Activated CD4-positive, alpha-beta T cell treated with anti-CD3 and anti-CD28 coated beads for 1 hour (primary cell): ENCODE data around the gene RARG.

Source experiments
- DNase-seq: peaks from one replicate; pipeline ENCODE4 v3.0.0-alpha.2; 2020

The RARG gene

GRCh38 chr12:53231921-53232645, at the start of gene RARG:
Gene RARG (minus strand): TSS chr12:53232209. CDS start chr12:53227545, 4,664 bp downstream.
- DNase-seq, result peak; percentile 47

DNA sequence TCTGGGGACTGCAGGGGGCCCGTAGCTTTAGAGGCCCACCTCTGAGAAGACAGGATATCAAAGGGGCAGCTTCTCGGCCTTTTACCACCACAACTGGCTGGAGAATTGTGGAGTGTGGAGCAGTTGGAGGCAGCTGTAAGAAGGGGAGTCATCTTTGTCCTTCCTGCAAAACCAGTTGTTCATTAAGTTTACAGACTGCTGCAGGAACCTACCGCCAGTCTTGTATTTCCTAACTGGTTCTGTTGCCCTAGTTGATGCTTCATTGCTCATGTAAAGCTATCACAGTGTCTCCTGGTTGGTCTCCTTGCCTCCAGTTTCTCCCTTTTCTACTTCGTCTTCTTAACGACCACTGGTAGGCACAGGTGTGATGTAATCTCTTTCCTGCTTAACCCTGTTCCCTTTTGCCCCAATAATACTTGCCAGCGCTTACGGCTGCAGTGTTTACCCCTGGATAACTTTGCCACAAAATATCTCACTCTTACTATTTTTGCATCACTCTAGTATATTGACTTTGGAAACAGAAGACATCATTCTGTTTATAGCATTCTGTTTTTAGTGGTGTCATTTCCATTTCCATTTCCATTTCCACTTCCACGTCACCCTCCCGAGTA, 48.0 kb upstream of the RARG start:
- no peak for DNase-seq

DNA sequence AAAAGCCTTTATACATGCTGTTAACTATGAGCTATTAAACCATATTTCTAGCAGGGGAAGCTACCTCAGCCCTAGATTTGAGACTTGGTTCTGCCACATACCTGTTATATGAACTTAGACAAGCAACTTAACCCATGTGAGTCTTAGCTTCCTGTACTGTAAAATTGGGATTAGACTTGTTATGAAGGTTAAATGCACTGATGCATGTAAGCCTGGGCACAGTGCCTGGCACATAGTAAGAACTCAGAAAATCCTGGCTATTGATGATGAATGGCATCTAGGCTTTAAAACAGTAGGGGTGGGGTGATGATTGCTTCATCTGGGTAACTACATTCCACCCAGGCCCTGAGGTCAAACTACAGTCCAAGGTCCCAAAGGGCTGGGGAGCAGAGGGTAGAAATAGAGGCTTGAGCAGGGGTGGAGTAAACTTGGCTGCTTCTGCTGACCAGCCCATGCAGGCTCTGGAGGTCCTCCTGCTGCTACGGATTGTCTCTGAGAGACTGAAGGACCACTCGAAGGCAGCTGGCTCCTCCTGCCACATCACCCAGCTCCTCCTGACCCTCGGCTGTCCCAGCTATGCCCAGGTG, 47.4 kb upstream of the RARG start:
- DNase-seq, result no peak

GRCh38 chr12:53277981-53278380, 46.0 kb upstream of the RARG start:
- no peak for DNase-seq

DNA sequence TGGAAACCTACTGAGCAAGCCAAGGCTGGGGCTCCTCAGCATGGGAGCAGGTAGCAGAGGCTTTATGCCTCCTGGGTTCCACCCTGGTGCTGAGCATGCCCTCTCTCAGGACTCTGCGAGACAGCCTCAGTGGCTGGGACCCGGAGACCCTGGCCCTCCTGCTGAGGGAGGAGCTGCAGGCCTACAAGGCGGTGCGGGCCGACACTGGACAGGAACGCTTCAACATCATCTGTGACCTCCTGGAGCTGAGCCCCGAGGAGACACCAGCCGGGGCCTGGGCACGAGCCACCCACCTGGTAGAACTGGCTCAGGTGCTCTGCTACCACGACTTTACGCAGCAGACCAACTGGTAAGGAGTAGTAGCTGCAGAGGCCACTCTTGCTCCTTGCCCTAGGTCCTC, 44.5 kb upstream of the RARG start:
- DNase-seq, result no peak

DNA sequence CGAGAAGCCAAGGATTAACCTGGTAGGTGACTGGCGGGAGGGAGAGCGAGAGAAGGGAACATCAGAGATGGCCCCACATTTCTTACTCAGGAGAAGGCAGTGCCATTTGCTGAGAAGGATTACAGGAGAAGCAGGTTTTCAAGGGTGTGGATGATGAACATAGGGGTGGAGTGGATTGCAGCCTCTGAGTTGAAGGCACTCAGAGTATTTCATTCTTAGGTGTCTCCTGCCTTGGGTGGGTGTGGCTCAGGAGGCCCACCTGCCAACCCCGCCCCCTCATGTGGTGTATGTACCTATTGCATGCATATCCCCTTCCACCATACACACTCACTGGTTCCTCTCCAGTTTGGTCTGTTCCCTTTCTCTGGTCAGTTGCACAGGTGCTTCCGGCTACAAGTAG, 42.4 kb upstream of the RARG start:
- no peak for DNase-seq

- no peak for DNase-seq
These were observed 36.9 kb upstream of the RARG start for GRCh38 chr12:53268630-53269562.

DNA sequence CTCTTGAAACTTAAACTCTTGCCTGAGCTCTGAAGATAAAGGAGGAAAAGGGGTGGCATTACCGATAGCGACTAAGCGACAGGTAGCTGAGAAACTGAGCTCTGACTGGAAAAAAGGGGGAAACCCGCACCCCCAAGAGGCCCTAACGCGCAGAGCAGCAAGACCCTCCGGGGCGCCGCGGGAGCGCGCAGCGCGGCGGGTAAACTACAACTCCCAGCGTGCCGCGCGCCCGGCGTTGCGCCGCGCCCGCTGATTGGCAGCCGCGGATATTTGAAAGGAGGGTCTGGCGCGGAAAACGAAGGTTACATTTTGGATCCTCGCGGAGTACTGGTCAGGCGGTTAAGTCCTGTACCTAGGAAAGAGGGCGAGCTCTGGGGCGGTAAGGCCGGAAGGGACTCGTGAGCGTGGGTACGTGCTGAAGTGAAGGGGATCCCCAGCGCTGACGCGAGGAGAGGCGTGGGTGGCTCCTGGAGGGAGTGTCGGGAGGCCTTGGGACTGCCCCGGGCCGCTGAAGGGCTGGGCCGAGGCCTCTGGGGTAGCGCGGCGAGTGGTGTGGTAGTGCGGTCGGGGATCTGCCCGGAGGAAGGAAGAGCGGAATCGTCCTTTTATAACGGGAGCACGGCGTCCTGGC, 36.1 kb upstream of the RARG start, which contains the start of gene ESPL1:
Gene ESPL1, plus strand, starts transcription at position 301 of the 631 bp plus-strand sequence. CDS start 468 bp downstream, outside the sequence.
- peak; percentile 77 for DNase-seq

DNA sequence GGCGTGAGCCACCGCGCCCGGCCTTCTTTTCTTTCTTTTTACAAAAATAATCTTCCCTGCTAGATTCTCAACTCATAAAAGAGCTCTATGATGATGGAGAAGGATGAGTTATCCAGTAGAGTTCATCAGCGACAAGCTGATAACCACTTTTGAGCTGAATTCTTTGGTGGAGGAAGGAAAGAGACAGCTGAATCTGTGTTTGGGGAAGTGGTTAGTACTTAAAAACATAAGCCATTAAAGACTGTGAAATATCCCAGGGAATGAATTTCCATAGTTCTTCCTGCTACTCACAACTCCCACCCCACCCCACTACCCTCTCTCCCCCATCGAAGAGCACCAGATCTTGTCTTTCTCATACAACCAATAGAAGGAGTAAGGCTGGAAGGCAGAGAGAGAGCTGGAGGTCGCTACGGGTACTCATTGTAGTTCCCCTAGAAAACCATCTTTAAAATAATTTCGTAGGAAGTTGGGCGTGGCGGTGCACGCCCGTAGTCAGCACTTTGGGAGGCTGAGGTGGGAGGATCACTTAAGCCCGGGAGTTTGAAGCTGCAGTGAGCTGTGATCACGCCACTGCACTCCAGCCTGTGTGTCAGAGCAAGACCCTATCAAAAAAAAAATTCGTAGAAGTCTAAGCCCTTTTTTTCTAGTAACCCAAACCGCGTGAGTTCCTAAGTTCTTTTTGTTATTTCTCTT, 35.4 kb upstream of the RARG start:
- DNase-seq, result no peak

DNA sequence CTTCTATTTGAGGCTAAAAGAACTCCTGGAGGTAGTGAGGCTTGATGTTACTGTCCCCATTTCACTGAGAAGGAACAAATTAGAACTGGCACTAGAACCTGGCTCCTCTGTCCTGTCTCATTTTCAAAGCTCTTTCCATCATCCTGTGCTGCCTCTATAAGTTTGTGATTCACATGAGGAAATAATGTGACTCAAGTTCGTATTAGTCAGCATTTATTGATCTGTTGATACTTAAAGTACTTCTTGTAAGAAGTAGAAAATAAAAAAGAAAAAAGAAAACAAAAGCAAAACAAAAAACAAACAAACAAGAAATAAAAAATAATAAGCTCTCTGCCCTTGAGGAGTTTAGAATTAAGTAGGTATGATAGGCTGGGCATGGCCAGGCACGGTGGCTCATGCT, 33.8 kb upstream of the RARG start:
- no peak for DNase-seq

- DNase-seq, result no peak
These were observed 27.9 kb upstream of the RARG start for GRCh38 chr12:53259891-53260290.

GRCh38 chr12:53258541-53259539, 26.8 kb upstream of the RARG start:
- DNase-seq, result no peak

GRCh38 chr12:53255996-53256395, 24.0 kb upstream of the RARG start:
- no peak for DNase-seq

- no peak for DNase-seq
These were observed 23.0 kb upstream of the RARG start for GRCh38 chr12:53254816-53255545.

DNA sequence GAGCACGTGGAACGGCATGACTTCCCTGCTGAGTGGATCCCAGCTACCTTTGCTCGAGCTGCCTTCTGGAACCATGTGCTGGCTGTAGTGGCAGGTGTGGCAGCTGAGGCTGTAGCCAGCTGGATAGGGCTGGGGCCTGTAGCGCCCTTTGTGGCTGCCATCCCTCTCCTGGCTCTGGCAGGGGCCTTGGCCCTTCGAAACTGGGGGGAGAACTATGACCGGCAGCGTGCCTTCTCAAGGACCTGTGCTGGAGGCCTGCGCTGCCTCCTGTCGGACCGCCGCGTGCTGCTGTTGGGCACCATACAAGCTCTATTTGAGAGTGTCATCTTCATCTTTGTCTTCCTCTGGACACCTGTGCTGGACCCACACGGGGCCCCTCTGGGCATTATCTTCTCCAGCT, 21.3 kb upstream of the RARG start:
- DNase-seq, result no peak

DNA sequence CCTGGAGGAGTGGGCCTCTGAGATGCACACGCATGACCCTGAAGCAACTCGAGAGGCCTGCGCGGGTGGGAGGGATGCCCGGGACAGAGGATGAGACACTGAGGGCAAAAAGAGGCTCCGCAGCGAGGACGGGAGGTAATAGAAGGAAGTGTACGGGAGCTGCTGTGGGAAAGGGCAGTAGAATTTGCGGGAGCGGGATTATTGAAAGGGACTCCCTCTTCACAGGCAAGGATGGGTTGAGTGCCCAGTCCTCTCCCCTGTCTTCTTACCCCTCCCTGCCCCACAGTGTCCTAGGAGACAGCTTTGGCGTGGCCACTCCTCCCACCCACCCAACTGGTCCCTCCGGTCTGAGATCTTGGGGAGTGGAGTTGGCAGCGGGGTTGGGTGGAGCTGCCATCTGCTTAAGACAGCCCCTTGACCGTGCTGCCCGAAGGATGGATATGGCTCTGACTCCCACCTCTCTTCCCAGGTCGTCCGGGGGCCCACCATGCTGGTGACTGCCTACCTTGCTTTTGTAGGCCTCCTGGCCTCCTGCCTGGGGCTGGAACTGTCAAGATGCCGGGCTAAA, 20.4 kb upstream of the RARG start:
- DNase-seq, result no peak

- peak; percentile 52 for DNase-seq
These were observed 19.7 kb upstream of the RARG start for GRCh38 chr12:53251477-53252348.

DNA sequence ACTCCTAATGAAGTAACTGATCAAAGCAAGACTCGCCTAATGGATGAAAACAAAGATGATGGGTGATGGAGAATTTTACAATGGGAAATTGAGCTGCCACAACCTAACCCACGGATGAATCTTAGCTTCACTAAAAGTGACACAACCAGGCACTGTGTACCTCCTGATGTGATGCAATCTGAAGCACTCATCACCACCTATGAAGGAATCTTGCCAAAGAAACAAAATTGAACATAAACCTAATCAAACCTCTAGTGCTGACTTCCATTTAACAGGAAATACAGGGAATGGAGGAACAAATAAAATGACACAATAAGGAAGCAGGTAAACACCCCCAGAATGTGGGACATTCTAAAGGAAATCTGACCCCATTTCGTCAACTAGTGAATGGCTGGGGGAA, 13.3 kb upstream of the RARG start:
- DNase-seq, result no peak

GRCh38 chr12:53244337-53244736, 12.3 kb upstream of the RARG start:
- no peak for DNase-seq
